Measurements from ENCODE around the gene ANKRD33.

ANKRD33 gene

DNA sequence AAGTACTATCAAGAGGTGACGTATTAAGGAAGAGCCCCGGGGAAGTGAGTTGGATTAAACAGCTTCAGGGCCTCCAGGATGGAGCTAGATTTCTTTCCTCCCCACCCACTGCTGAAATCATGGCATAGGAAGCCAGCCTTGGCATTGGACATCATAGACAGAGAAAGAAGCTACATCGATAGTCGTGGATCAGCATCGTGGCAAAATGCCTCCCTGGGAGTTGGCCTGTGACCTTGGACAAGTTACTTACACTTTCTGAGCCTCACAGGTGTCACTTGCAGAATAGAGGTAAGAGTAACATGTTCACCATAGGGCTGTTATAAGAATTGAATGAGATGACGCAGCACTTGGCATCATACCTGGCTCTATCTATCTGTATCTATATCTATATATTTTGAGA, 5.9 kb downstream of the ANKRD33 start:
- H3K9me3 ChIP-seq (ENCODE audit: low read length), result no peaks in the 10 kb centered on the region

DNA sequence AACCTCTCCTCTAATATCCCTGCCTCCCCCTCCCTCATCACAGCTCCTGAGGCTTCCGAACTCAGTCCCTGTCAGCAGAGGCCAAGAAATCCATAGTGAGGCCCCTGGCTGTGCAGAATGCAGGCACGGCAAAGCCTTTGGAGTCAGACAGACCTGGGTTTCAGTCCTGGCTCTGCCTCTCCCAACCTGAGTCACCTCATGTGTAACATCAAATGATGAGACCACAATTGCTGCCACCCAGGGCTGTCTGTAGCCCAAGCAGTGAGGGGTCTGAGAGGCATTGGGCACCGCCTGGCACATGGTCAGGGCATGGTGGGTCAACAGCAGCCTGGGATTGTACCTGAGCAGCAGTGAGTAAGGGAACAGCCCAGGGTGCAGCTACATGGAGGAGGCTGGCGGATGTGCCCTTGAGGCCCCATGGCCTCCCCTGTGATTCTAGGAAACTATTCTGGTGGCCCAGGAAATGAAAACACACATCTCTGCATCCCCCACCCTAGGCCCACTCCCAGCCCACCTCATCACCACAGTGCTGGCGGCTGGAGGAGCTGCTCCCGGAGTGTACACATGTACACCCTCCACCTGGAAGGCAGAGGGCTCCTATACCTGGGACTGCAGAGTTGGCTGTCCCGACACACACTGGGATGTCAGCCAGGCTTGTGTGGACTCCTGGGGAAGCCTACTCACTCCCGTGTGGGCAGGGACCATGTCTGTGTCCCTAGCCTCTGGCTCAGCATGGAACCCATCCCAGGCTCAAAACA, 7.7 kb downstream of the ANKRD33 start:
- Histone ChIP-seq H3K27me3 (ENCODE audit: insufficient read depth, low read length) (peaks cover 3% of the 10 kb centered on the region), H3K9me3 (ENCODE audit: low read length) (no peaks in the 10 kb centered on the region), H2AFZ (ENCODE audit: low read depth, low read length) (no peak overlapping the region), H3K36me3 (ENCODE audit: insufficient read depth, low read length) (no peaks in the 10 kb centered on the region), H3K4me1 (ENCODE audit: insufficient read depth, low read length) (no peaks in the 10 kb centered on the region), H3K4me3 (ENCODE audit: low read length) (no peak overlapping the region)

More for the DNA sequence above, 5.9 kb downstream of the ANKRD33 start:
- peaks cover 3% of the 10 kb centered on the region for H3K27me3 ChIP-seq (ENCODE audit: insufficient read depth, low read length)
- H2AFZ ChIP-seq (ENCODE audit: low read depth, low read length), result no peak overlapping the region
- H3K36me3 ChIP-seq (ENCODE audit: insufficient read depth, low read length), result no peaks in the 10 kb centered on the region
- H3K4me3 ChIP-seq (ENCODE audit: low read length), result no peak overlapping the region
- no peaks in the 10 kb centered on the region for H3K4me1 ChIP-seq (ENCODE audit: insufficient read depth, low read length)

DNA sequence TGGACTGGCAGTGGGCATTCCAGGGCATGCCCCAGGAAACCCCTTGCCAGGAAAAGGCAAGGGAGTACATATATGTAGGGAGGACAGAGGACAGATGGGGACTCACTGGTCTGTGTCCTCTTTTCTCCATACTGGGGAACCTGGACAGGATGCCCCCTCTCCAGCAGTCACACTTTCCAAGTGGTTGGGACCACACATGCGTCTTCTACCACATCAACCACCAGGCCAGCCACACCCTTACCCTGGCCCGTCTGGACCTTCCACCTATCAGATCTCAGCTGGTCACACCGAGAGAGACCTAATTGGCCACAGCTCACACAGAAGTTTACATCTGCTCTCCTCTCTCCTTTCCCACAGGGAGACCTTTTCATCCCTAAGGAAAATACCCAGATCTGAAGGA, 8.3 kb downstream of the ANKRD33 start:
- no peaks in the 10 kb centered on the region for H3K4me1 ChIP-seq (ENCODE audit: insufficient read depth, low read length)
- no peaks in the 10 kb centered on the region for H3K9me3 ChIP-seq (ENCODE audit: low read length)
- no peak overlapping the region for H3K4me3 ChIP-seq (ENCODE audit: low read length)
- H3K27me3 ChIP-seq (ENCODE audit: insufficient read depth, low read length), result peaks cover 3% of the 10 kb centered on the region
- no peaks in the 10 kb centered on the region for H3K36me3 ChIP-seq (ENCODE audit: insufficient read depth, low read length)
- H2AFZ ChIP-seq (ENCODE audit: low read depth, low read length), result no peak overlapping the region

DNA sequence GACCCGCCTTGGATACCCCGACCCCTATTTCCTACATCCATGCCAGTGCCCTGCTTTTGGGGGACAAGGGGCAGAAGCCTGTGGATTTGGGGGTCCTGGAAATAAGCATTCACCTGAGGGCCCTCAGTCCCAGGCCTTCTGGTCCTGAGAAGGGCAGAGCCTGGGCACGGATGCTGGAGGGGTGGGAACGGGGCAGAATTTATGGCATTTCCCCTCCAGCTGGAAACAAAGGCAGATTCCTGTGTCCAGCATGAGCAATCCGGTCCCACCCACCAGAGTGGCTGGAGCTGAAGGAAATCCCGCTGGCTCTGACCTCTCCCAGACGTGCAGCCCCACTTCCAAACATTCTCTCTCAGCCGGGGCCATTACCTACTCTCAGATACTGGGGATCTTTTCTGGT, 9.3 kb downstream of the ANKRD33 start:
- H3K4me3 ChIP-seq (ENCODE audit: low read length), result no peak overlapping the region
- no peaks in the 10 kb centered on the region for H3K36me3 ChIP-seq (ENCODE audit: insufficient read depth, low read length)
- H3K4me1 ChIP-seq (ENCODE audit: insufficient read depth, low read length), result no peaks in the 10 kb centered on the region
- H3K27me3 ChIP-seq (ENCODE audit: insufficient read depth, low read length), result peaks cover 3% of the 10 kb centered on the region
- H2AFZ ChIP-seq (ENCODE audit: low read depth, low read length), result no peak overlapping the region
- no peaks in the 10 kb centered on the region for H3K9me3 ChIP-seq (ENCODE audit: low read length)

DNA sequence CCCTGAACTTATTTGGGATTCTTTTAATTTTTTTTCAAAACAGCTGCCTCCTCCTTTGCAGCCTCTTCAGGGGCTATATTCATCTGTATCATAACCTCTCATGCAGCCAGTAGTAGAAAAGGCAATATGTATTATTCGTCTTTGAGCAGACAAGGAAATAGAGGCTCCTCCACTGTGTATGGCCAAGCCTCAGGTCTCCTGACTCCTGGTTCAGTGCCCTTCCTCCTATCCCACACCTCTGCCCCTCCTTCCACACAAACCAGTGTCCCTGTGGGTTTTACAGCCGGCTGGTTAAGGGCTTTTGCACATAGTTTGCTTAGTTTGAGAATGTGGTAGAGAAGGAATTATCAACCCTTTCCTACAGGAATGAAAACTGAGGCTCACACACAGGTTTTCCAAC, 10.6 kb downstream of the ANKRD33 start:
- H3K27me3 ChIP-seq (ENCODE audit: insufficient read depth, low read length), result peaks cover 3% of the 10 kb centered on the region
- H2AFZ ChIP-seq (ENCODE audit: low read depth, low read length), result no peak overlapping the region
- H3K36me3 ChIP-seq (ENCODE audit: insufficient read depth, low read length), result no peaks in the 10 kb centered on the region
- H3K4me1 ChIP-seq (ENCODE audit: insufficient read depth, low read length), result no peaks in the 10 kb centered on the region
- H3K9me3 ChIP-seq (ENCODE audit: low read length), result no peaks in the 10 kb centered on the region
- no peak overlapping the region for H3K4me3 ChIP-seq (ENCODE audit: low read length)

DNA sequence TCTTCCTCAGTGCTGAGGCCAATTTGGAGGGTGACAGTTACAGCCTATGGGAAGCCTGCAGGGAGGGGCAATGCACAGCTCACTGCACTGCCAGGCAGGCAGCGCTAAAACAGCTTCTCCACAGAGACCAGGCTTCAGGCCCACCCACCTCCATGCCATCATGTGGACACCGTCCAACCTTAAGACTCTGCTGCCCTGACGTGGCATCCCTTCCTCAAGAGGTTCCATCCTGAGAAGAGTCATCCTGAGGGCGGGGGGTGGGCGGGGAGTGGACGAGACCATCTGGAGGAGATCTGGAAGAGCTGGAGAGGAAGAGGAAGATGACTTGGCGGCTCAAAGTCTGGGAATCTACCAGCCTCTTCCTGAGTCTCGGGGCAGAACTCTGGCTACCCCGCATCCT, 11.0 kb downstream of the ANKRD33 start:
- H3K27me3 ChIP-seq (ENCODE audit: insufficient read depth, low read length), result peaks cover 3% of the 10 kb centered on the region
- no peak overlapping the region for H2AFZ ChIP-seq (ENCODE audit: low read depth, low read length)
- H3K36me3 ChIP-seq (ENCODE audit: insufficient read depth, low read length), result no peaks in the 10 kb centered on the region
- no peaks in the 10 kb centered on the region for H3K4me1 ChIP-seq (ENCODE audit: insufficient read depth, low read length)
- H3K9me3 ChIP-seq (ENCODE audit: low read length), result no peaks in the 10 kb centered on the region
- H3K4me3 ChIP-seq (ENCODE audit: low read length), result no peak overlapping the region

DNA sequence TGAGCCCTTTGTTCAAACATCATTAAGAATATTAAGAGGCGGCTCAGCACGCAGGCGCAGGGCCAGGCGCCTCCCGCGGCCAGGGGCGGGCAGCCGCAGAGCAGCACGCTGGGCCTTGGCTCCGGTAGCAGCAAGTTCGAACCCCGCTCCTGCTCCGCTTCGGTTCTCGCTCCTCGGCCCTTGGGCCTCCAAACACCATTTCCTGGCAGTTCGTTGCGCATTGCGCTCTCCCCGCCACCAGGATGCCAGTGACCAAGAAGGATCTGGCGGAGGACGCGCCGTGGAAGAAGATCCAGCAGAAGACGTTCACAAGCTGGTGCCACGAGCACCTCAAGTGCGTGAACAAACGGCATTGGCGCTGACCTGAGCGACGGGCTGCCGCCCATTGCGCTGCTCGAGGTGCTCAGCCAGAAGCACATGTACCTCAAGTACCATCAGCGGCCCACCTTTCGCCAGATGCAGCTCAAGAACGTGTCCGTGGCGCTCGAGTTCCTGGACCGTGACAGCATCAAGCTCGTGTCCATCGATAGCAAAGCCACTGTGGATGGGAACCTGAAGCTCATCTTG, 12.5 kb downstream of the ANKRD33 start:
- H3K4me1 ChIP-seq (ENCODE audit: insufficient read depth, low read length), result no peaks in the 10 kb centered on the region
- peaks cover 3% of the 10 kb centered on the region for H3K27me3 ChIP-seq (ENCODE audit: insufficient read depth, low read length)
- H3K36me3 ChIP-seq (ENCODE audit: insufficient read depth, low read length), result no peaks in the 10 kb centered on the region
- no peak overlapping the region for H2AFZ ChIP-seq (ENCODE audit: low read depth, low read length)
- no peak overlapping the region for H3K4me3 ChIP-seq (ENCODE audit: low read length)
- no peaks in the 10 kb centered on the region for H3K9me3 ChIP-seq (ENCODE audit: low read length)

DNA sequence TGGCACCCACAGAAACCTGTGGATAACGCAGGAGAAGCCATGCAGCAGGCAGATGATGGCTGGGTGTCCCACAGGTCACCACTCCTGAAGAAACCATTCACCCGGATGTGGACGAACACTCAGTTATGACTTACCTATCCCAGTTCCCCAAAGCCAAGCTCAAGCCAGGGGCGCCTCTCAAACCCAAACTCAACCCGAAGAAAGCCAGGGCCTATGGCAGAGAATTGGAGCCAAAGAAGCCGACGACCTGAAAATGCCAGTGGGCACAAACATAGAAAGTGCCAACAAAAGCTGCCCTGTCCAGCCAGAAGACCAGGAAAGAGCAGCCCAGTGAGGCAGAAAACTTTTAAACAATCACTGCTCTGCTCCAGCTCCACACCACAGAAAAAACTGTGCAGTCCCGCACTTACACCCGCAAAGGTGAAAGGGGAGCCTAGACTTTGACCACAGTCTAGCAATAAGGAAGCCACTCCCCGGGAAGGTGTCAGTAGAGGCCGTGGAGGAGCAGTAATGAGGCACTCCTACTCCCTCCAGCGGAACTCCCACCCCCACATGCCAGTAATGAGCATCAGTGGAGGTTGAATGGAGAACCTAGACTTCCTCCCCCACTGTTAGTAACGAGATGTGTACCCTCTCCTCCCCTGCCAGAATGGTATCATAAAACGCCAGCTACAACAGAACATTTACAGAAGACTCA, 13.4 kb downstream of the ANKRD33 start:
- H3K9me3 ChIP-seq (ENCODE audit: low read length), result no peaks in the 10 kb centered on the region
- peaks cover 3% of the 10 kb centered on the region for H3K27me3 ChIP-seq (ENCODE audit: insufficient read depth, low read length)
- H3K36me3 ChIP-seq (ENCODE audit: insufficient read depth, low read length), result no peaks in the 10 kb centered on the region
- no peak overlapping the region for H3K4me3 ChIP-seq (ENCODE audit: low read length)
- H3K4me1 ChIP-seq (ENCODE audit: insufficient read depth, low read length), result no peaks in the 10 kb centered on the region
- H2AFZ ChIP-seq (ENCODE audit: low read depth, low read length), result no peak overlapping the region

DNA sequence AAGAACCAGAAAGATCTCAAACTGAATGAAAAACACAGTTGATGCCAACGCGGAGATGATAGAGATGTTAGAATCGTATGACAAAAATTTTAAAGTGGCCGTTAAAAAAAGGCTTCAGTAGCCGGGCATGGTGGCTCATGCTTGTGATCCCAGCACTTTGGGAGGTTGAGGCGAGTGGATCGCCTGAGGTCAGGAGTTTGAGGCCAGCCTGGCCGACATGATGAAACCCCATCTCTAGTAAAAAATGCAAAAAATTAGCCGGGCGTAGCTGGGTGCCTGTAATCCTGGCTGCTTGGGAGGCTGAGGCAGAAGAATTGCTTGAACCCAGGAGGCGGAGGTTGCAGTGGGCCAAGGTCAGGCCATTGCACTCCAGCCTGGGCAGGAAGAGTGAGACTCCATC, 14.0 kb downstream of the ANKRD33 start:
- Histone ChIP-seq H3K36me3 (ENCODE audit: insufficient read depth, low read length) (no peaks in the 10 kb centered on the region), H3K4me3 (ENCODE audit: low read length) (no peak overlapping the region), H2AFZ (ENCODE audit: low read depth, low read length) (no peak overlapping the region), H3K9me3 (ENCODE audit: low read length) (no peaks in the 10 kb centered on the region), H3K27me3 (ENCODE audit: insufficient read depth, low read length) (peaks cover 3% of the 10 kb centered on the region), H3K4me1 (ENCODE audit: insufficient read depth, low read length) (no peaks in the 10 kb centered on the region)

DNA sequence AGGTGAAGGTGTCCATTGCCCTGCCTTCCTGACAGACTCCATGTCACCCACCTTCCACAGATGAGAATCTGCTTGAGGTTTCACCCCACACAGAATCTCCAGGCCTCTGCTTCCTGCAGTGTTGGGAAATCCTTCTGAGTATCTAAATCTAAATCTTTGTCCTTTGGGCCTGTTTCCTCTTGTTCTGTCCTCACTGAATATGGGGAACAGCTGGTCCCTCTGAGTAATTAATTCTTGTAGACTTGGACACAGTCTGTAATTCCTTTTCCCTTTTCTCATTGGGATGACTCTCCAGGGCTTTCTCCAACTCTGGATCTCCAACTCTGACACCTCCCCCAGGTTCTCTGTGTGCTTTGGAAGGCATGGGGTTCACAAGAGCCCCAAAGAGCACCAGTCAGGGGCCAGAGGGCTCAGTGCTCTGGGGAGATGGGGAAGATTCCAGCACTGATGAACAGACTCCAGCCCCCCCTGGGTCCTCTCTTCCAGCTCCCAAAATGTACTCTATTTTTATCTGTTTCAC, 17.1 kb downstream of the ANKRD33 start:
- H3K4me1 ChIP-seq (ENCODE audit: insufficient read depth, low read length), result peaks cover 2% of the 10 kb centered on the region
- H3K36me3 ChIP-seq (ENCODE audit: insufficient read depth, low read length), result no peaks in the 10 kb centered on the region
- no peaks in the 10 kb centered on the region for H3K9me3 ChIP-seq (ENCODE audit: low read length)
- no peaks in the 10 kb centered on the region for H3K27me3 ChIP-seq (ENCODE audit: insufficient read depth, low read length)
- H3K4me3 ChIP-seq (ENCODE audit: low read length), result no peak overlapping the region
- no peak overlapping the region for H2AFZ ChIP-seq (ENCODE audit: low read depth, low read length)

DNA sequence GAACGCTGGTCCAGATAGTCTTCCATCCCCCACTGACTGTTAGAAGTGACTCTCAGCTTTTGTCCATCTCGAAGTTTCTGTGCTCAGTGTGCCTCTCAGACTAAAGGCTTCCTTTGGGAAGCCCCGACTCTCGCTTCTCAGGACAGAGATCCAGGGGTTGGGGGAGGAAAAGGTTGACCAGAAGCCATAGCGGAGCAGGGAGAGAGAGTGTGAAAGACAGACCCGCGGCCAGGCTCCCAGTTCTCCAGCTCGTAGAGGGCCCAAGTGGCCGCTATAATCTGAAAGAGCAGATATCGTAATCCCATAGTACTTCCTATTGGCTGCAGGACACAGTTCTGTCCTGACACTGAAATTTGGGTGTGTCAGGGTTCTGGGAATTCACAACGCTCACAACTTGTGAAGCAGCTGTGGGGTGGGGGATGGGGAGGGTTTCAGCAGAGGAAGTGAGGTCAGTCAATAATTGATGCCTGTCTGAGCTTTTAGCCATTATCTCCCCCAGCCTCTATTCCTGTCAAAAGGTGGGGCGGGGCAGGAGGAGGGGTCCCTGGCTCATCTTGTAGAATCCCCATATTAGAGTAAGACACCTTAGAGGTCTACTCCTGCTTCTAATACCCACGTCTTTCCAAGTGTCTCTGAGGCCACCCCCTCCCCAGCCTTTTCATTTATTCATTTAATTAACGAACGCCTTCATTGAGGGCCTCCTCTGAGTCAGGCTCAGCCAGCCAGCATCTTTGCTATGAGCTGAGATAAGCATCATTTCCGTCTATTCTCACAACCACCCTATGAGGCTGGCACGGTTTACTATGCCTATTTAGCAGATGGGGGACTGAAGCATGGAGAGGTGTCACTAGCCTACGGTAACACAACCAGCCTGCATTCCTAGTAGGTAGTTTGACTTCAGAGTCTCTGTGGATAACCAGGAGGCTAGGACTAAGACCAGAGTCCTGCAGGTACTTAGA, 17.8 kb downstream of the ANKRD33 start:
- Histone ChIP-seq H3K9me3 (ENCODE audit: low read length) (no peaks in the 10 kb centered on the region), H3K4me1 (ENCODE audit: insufficient read depth, low read length) (peaks cover 7% of the 10 kb centered on the region), H3K4me3 (ENCODE audit: low read length) (no peak overlapping the region), H3K27me3 (ENCODE audit: insufficient read depth, low read length) (peaks cover 4% of the 10 kb centered on the region), H3K36me3 (ENCODE audit: insufficient read depth, low read length) (no peaks in the 10 kb centered on the region), H2AFZ (ENCODE audit: low read depth, low read length) (no peak overlapping the region)

DNA sequence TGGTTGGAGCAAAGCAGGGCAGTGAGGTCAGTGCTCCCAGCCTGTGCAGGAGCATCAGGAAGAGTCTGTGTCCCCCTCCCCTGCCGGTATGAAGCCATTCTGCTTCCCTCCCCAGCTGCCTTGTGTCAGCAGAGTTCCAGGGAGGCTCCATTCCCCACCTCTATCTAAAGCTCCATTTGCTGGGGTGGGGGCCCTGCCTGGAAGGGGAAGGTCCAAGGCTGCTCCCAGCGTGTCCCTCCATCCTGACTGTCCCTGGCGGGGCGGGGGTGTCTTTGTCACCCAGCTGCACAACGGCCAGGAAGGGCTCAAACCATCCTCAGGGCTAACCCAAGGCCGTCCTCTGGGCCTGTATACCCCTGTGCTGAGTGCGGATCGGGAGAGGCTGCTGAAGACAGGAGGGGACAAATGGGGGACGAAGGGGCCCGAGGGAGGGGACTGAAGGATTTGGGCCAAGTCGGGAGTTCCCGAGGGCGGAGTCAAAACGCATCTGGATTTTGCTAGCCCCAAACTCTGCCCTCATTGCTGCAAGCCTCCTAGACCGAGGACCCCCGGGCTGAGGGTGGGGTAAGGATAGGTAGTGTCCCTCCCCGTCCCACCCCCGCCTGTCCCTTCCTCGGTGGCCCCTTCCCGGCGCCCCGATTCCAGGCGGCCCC, 18.7 kb downstream of the ANKRD33 start:
- H3K36me3 ChIP-seq (ENCODE audit: insufficient read depth, low read length), result no peaks in the 10 kb centered on the region
- no peak overlapping the region for H3K4me3 ChIP-seq (ENCODE audit: low read length)
- peaks cover 7% of the 10 kb centered on the region for H3K27me3 ChIP-seq (ENCODE audit: insufficient read depth, low read length)
- no peaks in the 10 kb centered on the region for H3K9me3 ChIP-seq (ENCODE audit: low read length)
- peaks cover 7% of the 10 kb centered on the region for H3K4me1 ChIP-seq (ENCODE audit: insufficient read depth, low read length)
- H2AFZ ChIP-seq (ENCODE audit: low read depth, low read length), result no peak overlapping the region

All from neuron (in vitro differentiated cells).